Fibroblast of lung (primary cell): ENCODE measurements around the gene LHX2. TPM values are rescaled to one million over a fixed set of nuclear protein-coding genes. Genes with fewer than 3 reads are reported as not detected.
A peak's percentile ranks its signal among the peaks of the same experiment; 100 is the strongest.

Source experiments
- DNase-seq, 2 donors: peaks; one replicate each; pipeline versions ENCODE4 v3.0.0 to v3.0.0-alpha.2; 2010; ENCODE audit warnings: low read depth in 2 of 2
- H2AFZ ChIP-seq: 2 replicates; pipeline ENCODE4 v1.5.1; 2012; ENCODE audit warnings: low read length, control low read depth, inconsistent platforms
- H3K27ac ChIP-seq: 2 replicates; pipeline ENCODE4 v1.5.1; 2011; ENCODE audit warnings: low read length, control low read depth; ENCODE audit not compliant: insufficient read depth
- H3K27me3 ChIP-seq: 2 replicates; pipeline ENCODE4 v1.5.1; 2011; ENCODE audit warnings: mild to moderate bottlenecking, low read length; ENCODE audit not compliant: control insufficient read depth, insufficient read depth
- H3K36me3 ChIP-seq: 2 replicates; pipeline ENCODE4 v1.5.1; 2011; ENCODE audit warnings: low read length; ENCODE audit not compliant: control insufficient read depth, insufficient read depth
- H3K4me1 ChIP-seq: 2 replicates; pipeline ENCODE4 v1.5.1; 2011; ENCODE audit warnings: low read length; ENCODE audit not compliant: control insufficient read depth, insufficient read depth; ENCODE audit errors: extremely low read depth
- H3K4me2 ChIP-seq: 2 replicates; pipeline ENCODE4 v1.5.1; 2011; ENCODE audit warnings: low read length, control low read depth; ENCODE audit not compliant: insufficient read depth; ENCODE audit errors: extremely low read depth
- H3K4me3 ChIP-seq, 4 experiments: fragments of 200-600 bp in 1 of 4; sonication (generic) in 1 of 4; replicated peaks in 1 of 4; 2 replicates each; pipeline ENCODE4 v1.5.1; 2011 to 2016; ENCODE audit warnings: low read length in 4 of 4, low read depth in 3 of 4, mild to moderate bottlenecking in 3 of 4, control low read depth in 2 of 4, inconsistent platforms in 1 of 4, mixed read lengths in 1 of 4; ENCODE audit not compliant: insufficient read depth in 1 of 4; ENCODE audit errors: control extremely low read depth in 1 of 4
- H3K79me2 ChIP-seq: 2 replicates; pipeline ENCODE4 v1.5.1; 2012; ENCODE audit warnings: mild to moderate bottlenecking, low read length, inconsistent platforms; ENCODE audit not compliant: control insufficient read depth, insufficient read depth
- H3K9ac ChIP-seq: 2 replicates; pipeline ENCODE4 v1.5.1; 2011; ENCODE audit warnings: mild to moderate bottlenecking, low read length, control low read depth; ENCODE audit not compliant: insufficient read depth
- H3K9me3 ChIP-seq: 2 replicates; pipeline ENCODE4 v1.5.1; 2012; ENCODE audit warnings: low read depth, low read length; ENCODE audit not compliant: control insufficient read depth, insufficient read depth
- H4K20me1 ChIP-seq: 2 replicates; pipeline ENCODE4 v1.5.1; 2011; ENCODE audit warnings: low read length; ENCODE audit not compliant: control insufficient read depth, insufficient read depth; ENCODE audit errors: extremely low read depth
- CTCF ChIP-seq, 2 donors: IDR thresholded peaks in 1 of 2; conservative IDR thresholded peaks in 1 of 2; 1 replicate in 1 of 2; 2 replicates in 1 of 2; pipeline ENCODE4 v1.5.1; 2011 to 2012; ENCODE audit warnings: low read length in 2 of 2, control low read depth in 1 of 2, inconsistent platforms in 1 of 2, low read depth in 1 of 2, mild to moderate bottlenecking in 1 of 2
- EZH2 ChIP-seq: IDR thresholded peaks from 2 replicates; pipeline ENCODE4 v1.5.1; 2012; ENCODE audit warnings: low read length, control low read depth, mild to moderate bottlenecking; ENCODE audit errors: missing control alignments
- polyA minus RNA-seq: library from RNA; depleted of rRNA, polyadenylated mRNA; stranded (reverse); fragments of >200 nt; gene quantifications from 2 replicates; pipeline ENCODE4 v1.2.3, GENCODE V29; 2011; ENCODE audit warnings: low replicate concordance
- polyA plus RNA-seq, 2 donors: library from polyadenylated mRNA; depleted of rRNA in 1 of 2; stranded (reverse) in 1 of 2; unstranded in 1 of 2; fragments of >200 nt; gene quantifications; 2 replicates each; pipeline ENCODE4 v1.2.1, GENCODE V29; 2011 to 2012; ENCODE audit warnings: missing spikeins in 1 of 2
- total RNA-seq: library from RNA; depleted of rRNA; stranded (reverse); fragments of >200 nt; gene quantifications from 2 replicates; pipeline ENCODE4 v1.2.1, GENCODE V29; 2014

Gene LHX2, protein sequence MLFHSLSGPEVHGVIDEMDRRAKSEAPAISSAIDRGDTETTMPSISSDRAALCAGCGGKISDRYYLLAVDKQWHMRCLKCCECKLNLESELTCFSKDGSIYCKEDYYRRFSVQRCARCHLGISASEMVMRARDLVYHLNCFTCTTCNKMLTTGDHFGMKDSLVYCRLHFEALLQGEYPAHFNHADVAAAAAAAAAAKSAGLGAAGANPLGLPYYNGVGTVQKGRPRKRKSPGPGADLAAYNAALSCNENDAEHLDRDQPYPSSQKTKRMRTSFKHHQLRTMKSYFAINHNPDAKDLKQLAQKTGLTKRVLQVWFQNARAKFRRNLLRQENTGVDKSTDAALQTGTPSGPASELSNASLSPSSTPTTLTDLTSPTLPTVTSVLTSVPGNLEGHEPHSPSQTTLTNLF
- total RNA-seq (not detected in 2 replicates), polyA plus RNA-seq (0.02 TPM in 1 of 2 replicates, not detected in the other), polyA minus RNA-seq (not detected in 2 replicates)
- polyA plus RNA-seq (2012): not detected in 2 replicates

GRCh38 chr9:124011460-124012301 is at the start of gene LHX2:
TSS of gene LHX2 (plus strand) at chr9:124011768. CDS start at chr9:124012349, 581 bp downstream.
- DNase-seq: peak; percentile 58 to 85
- Histone ChIP-seq H3K27me3 (peaks cover 87% of the 10 kb centered on the region), H2AFZ (no peak within 1 kb of the TSS), H3K36me3 (no peaks in the 10 kb centered on the region), H3K27ac (no peak within 1 kb of the TSS), H3K4me3 (peak within 1 kb of the TSS in 1 of 4 experiments; percentile 32), H3K9ac (no peak within 1 kb of the TSS), H3K9me3 (no peaks in the 10 kb centered on the region), H3K4me1 (no peaks in the 10 kb centered on the region), H3K79me2 (no peaks in the 10 kb centered on the region), H4K20me1 (no peaks in the 10 kb centered on the region), H3K4me2 (no peak within 1 kb of the TSS)
- TF ChIP-seq EZH2: no peak
- no peak for TF ChIP-seq CTCF (conservative IDR thresholded peaks at IDR 0.05 in 1 of 2, IDR thresholded peaks at IDR 0.05 in 1 of 2; ENCODE audit: low read depth in 1 of 2, low read length in 2 of 2)

- Histone ChIP-seq H3K27me3 (peaks cover 3% of the 10 kb centered on the region), H3K9ac (no peak overlapping the region), H3K9me3 (no peaks in the 10 kb centered on the region), H3K4me3 (no peak overlapping the region), H3K36me3 (no peaks in the 10 kb centered on the region), H3K4me1 (no peaks in the 10 kb centered on the region), H4K20me1 (no peaks in the 10 kb centered on the region), H3K79me2 (no peaks in the 10 kb centered on the region), H3K4me2 (no peak overlapping the region), H2AFZ (no peak overlapping the region), H3K27ac (no peak overlapping the region)
- no peak for DNase-seq
- TF ChIP-seq EZH2 (no peak), CTCF (conservative IDR thresholded peaks at IDR 0.05 in 1 of 2, IDR thresholded peaks at IDR 0.05 in 1 of 2; ENCODE audit: low read depth in 1 of 2, low read length in 2 of 2) (no peak)
These were observed 46.8 kb upstream of the LHX2 start for GRCh38 chr9:123964761-123965160.
